H9 (cell line): Measurements from ENCODE around the gene RAB3IL1. TPM values are rescaled to one million over a fixed set of nuclear protein-coding genes. Genes with fewer than 3 reads are reported as not detected.

Source experiments
- DNase-seq: peaks from one replicate; pipeline ENCODE4 v3.0.0-alpha.2; 2017
- H2AFZ ChIP-seq: one replicate; pipeline ENCODE4 v1.6.1; 2013; ENCODE audit warnings: mild to moderate bottlenecking, low read length, control low read depth, moderate library complexity
- H2AK5ac ChIP-seq: 2 replicates; pipeline ENCODE4 v1.6.1; 2013; ENCODE audit warnings: low read length, control low read depth, mixed read lengths; ENCODE audit not compliant: insufficient read length
- H2BK120ac ChIP-seq: one replicate; pipeline ENCODE4 v1.6.1; 2013; ENCODE audit warnings: low read depth, mild to moderate bottlenecking, low read length, control low read depth, inconsistent platforms; ENCODE audit not compliant: poor library complexity, severe bottlenecking
- H2BK12ac ChIP-seq: 2 replicates; pipeline ENCODE4 v1.6.1; 2013; ENCODE audit warnings: low read length, control low read depth, mixed read lengths, low read depth; ENCODE audit not compliant: insufficient read length
- H2BK15ac ChIP-seq: 2 replicates; pipeline ENCODE4 v1.6.1; 2013; ENCODE audit warnings: low read depth, low read length, control low read depth
- H2BK20ac ChIP-seq: one replicate; pipeline ENCODE4 v1.6.1; 2013; ENCODE audit warnings: low read depth, mild to moderate bottlenecking, low read length, control low read depth, inconsistent platforms; ENCODE audit not compliant: poor library complexity, severe bottlenecking
- H2BK5ac ChIP-seq: 2 replicates; pipeline ENCODE4 v1.6.1; 2013; ENCODE audit warnings: low read length, control low read depth, mixed read lengths; ENCODE audit not compliant: insufficient read length
- H3K14ac ChIP-seq: 2 replicates; pipeline ENCODE4 v1.6.1; 2013; ENCODE audit warnings: low read length, control low read depth; ENCODE audit not compliant: insufficient read depth
- H3K18ac ChIP-seq: 2 replicates; pipeline ENCODE4 v1.6.1; 2013; ENCODE audit warnings: low read depth, mild to moderate bottlenecking, mixed read lengths, low read length, control low read depth; ENCODE audit not compliant: insufficient read length
- H3K23ac ChIP-seq: 2 replicates; pipeline ENCODE4 v1.6.1; 2013; ENCODE audit warnings: low read length, control low read depth, mixed read lengths, low read depth; ENCODE audit not compliant: insufficient read length
- H3K23me2 ChIP-seq: 2 replicates; pipeline ENCODE4 v1.6.1; 2013; ENCODE audit warnings: low read depth, mild to moderate bottlenecking, mixed read lengths, low read length, control low read depth; ENCODE audit not compliant: insufficient read length, poor library complexity, severe bottlenecking
- H3K27ac ChIP-seq: 2 replicates; pipeline ENCODE4 v1.5.1; 2013; ENCODE audit warnings: low read length, control low read depth, mixed read lengths, low read depth; ENCODE audit not compliant: insufficient read length
- H3K27me3 ChIP-seq: 2 replicates; pipeline ENCODE4 v1.6.1; 2013; ENCODE audit warnings: low read length, control low read depth, inconsistent platforms; ENCODE audit not compliant: insufficient read depth
- H3K4ac ChIP-seq: 2 replicates; pipeline ENCODE4 v1.6.1; 2013; ENCODE audit warnings: low read depth, mild to moderate bottlenecking, control low read depth, inconsistent platforms, low read length, moderate library complexity
- H3K4me1 ChIP-seq: 2 replicates; pipeline ENCODE4 v1.6.1; 2013; ENCODE audit warnings: low read length, control low read depth, inconsistent platforms; ENCODE audit not compliant: insufficient read depth
- H3K4me2 ChIP-seq: 2 replicates; pipeline ENCODE4 v1.6.1; 2013; ENCODE audit warnings: low read length, control low read depth, mixed read lengths; ENCODE audit not compliant: insufficient read length, insufficient read depth
- H3K56ac ChIP-seq: 2 replicates; pipeline ENCODE4 v1.6.1; 2013; ENCODE audit warnings: low read depth, mild to moderate bottlenecking, mixed read lengths, low read length, control low read depth; ENCODE audit not compliant: insufficient read length
- H3K79me1 ChIP-seq: 2 replicates; pipeline ENCODE4 v1.6.1; 2013; ENCODE audit warnings: low read depth, mild to moderate bottlenecking, moderate library complexity, low read length, control low read depth, inconsistent platforms; ENCODE audit not compliant: insufficient read depth, poor library complexity, severe bottlenecking
- H3K79me2 ChIP-seq: 2 replicates; pipeline ENCODE4 v1.6.1; 2013; ENCODE audit warnings: low read length, control low read depth, inconsistent platforms; ENCODE audit not compliant: insufficient read depth
- H3K9ac ChIP-seq: 2 replicates; pipeline ENCODE4 v1.6.1; 2013; ENCODE audit warnings: low read length, control low read depth, mixed read lengths; ENCODE audit not compliant: insufficient read length; ENCODE audit errors: extremely low read depth
- H3K9me3 ChIP-seq: one replicate; pipeline ENCODE4 v1.6.1; 2013; ENCODE audit warnings: low read depth, low read length, inconsistent platforms; ENCODE audit not compliant: control insufficient read depth
- H3T11ph ChIP-seq: one replicate; pipeline ENCODE4 v1.6.1; 2013; ENCODE audit warnings: mild to moderate bottlenecking, low read length, control low read depth, inconsistent platforms
- H4K20me1 ChIP-seq: one replicate; pipeline ENCODE4 v1.6.1; 2013; ENCODE audit not compliant: control insufficient read depth, insufficient read length, insufficient read depth
- H4K5ac ChIP-seq: 2 replicates; pipeline ENCODE4 v1.6.1; 2013; ENCODE audit warnings: low read depth, mild to moderate bottlenecking, mixed read lengths, low read length, control low read depth; ENCODE audit not compliant: insufficient read length
- H4K8ac ChIP-seq: replicated peaks from 2 replicates; pipeline ENCODE4 v1.6.1; 2013; ENCODE audit warnings: low read length, control low read depth, mixed read lengths, low read depth; ENCODE audit not compliant: insufficient read length
- H4K91ac ChIP-seq: 2 replicates; pipeline ENCODE4 v1.6.1; 2013; ENCODE audit warnings: low read depth, mild to moderate bottlenecking, moderate library complexity, mixed read lengths, low read length, control low read depth; ENCODE audit not compliant: insufficient read length
- H3K27ac Mint-ChIP-seq, 3 experiments: 2 replicates in 2 of 3; 3 replicates in 1 of 3; pipeline ENCODE4 v1.8.0; 2020 to 2021; ENCODE audit warnings: mixed read lengths in 3 of 3, mild to moderate bottlenecking in 1 of 3, moderate library complexity in 1 of 3
- H3K27me3 Mint-ChIP-seq: 2 replicates; pipeline ENCODE4 v1.8.0; 2021; ENCODE audit warnings: low read depth, mild to moderate bottlenecking, moderate library complexity, mixed read lengths
- H3K36me3 Mint-ChIP-seq, 3 experiments: 2 replicates in 2 of 3; 3 replicates in 1 of 3; pipeline ENCODE4 v1.8.0; 2020 to 2021; ENCODE audit warnings: low read depth in 3 of 3, mixed read lengths in 3 of 3; ENCODE audit not compliant: insufficient read depth in 1 of 3
- H3K4me1 Mint-ChIP-seq, 2 experiments: 2 replicates each; pipeline ENCODE4 v1.8.0; 2020; ENCODE audit warnings: mixed read lengths in 2 of 2
- H3K4me3 Mint-ChIP-seq, 2 experiments: 2 replicates in 1 of 2; 3 replicates in 1 of 2; pipeline ENCODE4 v1.8.0; 2020 to 2021; ENCODE audit warnings: mild to moderate bottlenecking in 2 of 2, mixed read lengths in 2 of 2, moderate library complexity in 1 of 2
- H3K9me3 Mint-ChIP-seq, 2 experiments: 2 replicates in 1 of 2; 3 replicates in 1 of 2; pipeline ENCODE4 v1.8.0; 2020; ENCODE audit warnings: mild to moderate bottlenecking in 2 of 2, mixed read lengths in 2 of 2, moderate library complexity in 1 of 2
- WGBS: extraction: QIAGEN DNeasy Blood & Tissue Kit; methylation state at CpG from one replicate; pipeline ENCODE4 v1.1.7; 2013; ENCODE audit warnings: missing lambda C conversion rate, low lambda C conversion rate, mixed read lengths; ENCODE audit not compliant: insufficient read length; ENCODE audit errors: extremely low coverage; 5-methylcytosine and 5-hydroxymethylcytosine counted together
- total RNA-seq: library from RNA; stranded (reverse); gene quantifications from 2 replicates; pipeline ENCODE4 v1.2.1, GENCODE V29; 2021
- TF ChIP-seq, protein P1 (sequence below): fragments of 200-600 bp; sonication (generic); conservative IDR thresholded peaks from 3 replicates; pipeline ENCODE4 v1.8.0; 2021; ENCODE audit warnings: antibody characterized with exemption, mild to moderate bottlenecking

Gene RAB3IL1
- total RNA-seq, 1 experiment from 2014 or later, result 2.4 TPM

DNA sequence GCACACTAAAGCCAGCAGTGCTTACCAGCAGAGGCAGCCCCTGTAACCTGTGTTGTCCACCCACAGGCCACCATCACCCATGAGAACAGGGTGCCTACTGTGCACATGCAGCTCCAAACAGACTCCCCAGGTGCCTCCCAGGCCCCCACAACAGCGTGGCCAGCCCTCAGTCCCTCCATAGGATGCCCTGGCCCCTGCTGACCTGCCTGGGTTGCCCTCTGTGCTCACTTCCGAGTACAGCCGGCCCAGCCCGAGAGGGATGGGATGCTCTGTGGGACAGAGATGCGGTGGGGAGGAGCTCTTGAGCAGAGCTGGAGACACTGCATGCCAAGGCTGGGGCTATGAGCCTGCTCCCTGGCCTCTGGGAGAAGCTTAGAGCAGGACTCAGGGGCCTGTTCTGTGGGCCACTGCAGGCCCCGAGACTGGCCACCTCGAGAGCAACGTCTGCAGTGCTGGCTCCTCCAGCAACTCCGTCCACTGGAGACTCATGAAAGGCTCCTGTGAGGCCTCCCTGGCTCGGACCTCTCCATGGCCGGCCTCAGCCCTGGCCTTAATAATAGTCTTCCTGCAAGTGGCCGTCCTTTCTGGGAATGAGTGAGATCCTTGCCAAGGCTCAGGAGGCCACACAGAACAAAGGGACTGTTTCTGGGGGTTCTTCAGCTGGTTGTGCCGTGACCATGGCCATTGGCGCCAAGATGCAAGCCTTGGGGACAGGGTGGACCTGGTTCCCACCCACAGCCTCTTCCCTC is 62.2 kb downstream of the RAB3IL1 start:
- no peak for DNase-seq
- Histone ChIP-seq H3K27me3 (no peaks in the 10 kb centered on the region), H3K4ac (no peak overlapping the region), H2BK120ac (no peak overlapping the region), H4K91ac (no peak overlapping the region), H2BK20ac (no peak overlapping the region), H3K4me2 (no peak overlapping the region), H3K18ac (no peak overlapping the region), H3K14ac (no peak overlapping the region; the same call in 1 of the 2 replicates), H4K5ac (no peak overlapping the region), H2BK5ac (no peak overlapping the region), H3K9me3 (no peaks in the 10 kb centered on the region), H2AK5ac (no peak overlapping the region), H3K23me2 (no peaks in the 10 kb centered on the region), H3T11ph (no peak overlapping the region), H2BK15ac (no peak overlapping the region), H2AFZ (no peak overlapping the region), H3K79me1 (no peaks in the 10 kb centered on the region), H2BK12ac (no peak overlapping the region), H4K8ac (peak overlapping the region; percentile 33), H3K56ac (no peak overlapping the region), H3K4me1 (no peaks in the 10 kb centered on the region), H3K9ac (no peak overlapping the region), H3K23ac (no peak overlapping the region), H4K20me1 (no peaks in the 10 kb centered on the region), H3K27ac (no peak overlapping the region), H3K79me2 (no peaks in the 10 kb centered on the region)
- H3K27me3 Mint-ChIP-seq, result no peaks in the 10 kb centered on the region
- WGBS, result no CpG with 5 or more reads among the region's 14 CpGs
- peak overlapping the region in 2 of 3 experiments; percentile 65 to 76; a peak in 1 of 7 replicates for H3K27ac Mint-ChIP-seq
- no peak overlapping the region for H3K4me3 Mint-ChIP-seq
- no peaks in the 10 kb centered on the region; a peak in 1 of 5 replicates for H3K9me3 Mint-ChIP-seq
- peaks cover 55 to 81% (median 71%) of the 10 kb centered on the region in 3 experiments for H3K36me3 Mint-ChIP-seq
- H3K4me1 Mint-ChIP-seq, result no peaks in the 10 kb centered on the region
- TF ChIP-seq, protein P1, sequence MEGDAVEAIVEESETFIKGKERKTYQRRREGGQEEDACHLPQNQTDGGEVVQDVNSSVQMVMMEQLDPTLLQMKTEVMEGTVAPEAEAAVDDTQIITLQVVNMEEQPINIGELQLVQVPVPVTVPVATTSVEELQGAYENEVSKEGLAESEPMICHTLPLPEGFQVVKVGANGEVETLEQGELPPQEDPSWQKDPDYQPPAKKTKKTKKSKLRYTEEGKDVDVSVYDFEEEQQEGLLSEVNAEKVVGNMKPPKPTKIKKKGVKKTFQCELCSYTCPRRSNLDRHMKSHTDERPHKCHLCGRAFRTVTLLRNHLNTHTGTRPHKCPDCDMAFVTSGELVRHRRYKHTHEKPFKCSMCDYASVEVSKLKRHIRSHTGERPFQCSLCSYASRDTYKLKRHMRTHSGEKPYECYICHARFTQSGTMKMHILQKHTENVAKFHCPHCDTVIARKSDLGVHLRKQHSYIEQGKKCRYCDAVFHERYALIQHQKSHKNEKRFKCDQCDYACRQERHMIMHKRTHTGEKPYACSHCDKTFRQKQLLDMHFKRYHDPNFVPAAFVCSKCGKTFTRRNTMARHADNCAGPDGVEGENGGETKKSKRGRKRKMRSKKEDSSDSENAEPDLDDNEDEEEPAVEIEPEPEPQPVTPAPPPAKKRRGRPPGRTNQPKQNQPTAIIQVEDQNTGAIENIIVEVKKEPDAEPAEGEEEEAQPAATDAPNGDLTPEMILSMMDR, result no peak
